ENCODE results near the gene ISYNA1.

Gene ISYNA1

DNA sequence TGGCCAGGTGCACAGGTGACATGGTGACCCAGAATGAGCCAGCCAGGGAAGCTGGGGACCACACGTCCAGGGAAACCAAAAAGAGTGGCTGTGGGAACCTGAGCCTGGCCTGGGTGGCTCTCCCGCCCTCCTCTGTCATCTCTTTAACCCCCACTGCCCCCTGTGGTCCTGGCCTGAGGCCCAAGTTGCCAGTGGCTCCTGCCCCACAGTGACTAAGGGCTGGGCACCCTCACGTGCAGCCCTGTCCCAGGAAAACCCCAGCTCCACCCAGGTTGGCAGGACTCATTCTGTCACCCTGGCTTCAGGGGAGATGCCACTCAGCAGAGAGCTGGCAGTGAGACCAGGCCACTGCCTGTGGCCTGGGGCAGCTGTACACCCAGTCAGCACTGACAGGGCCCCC is 30.6 kb upstream of the ISYNA1 start:
- no peak for DNase-seq (ENCODE audit: low read depth, low spot score)
- H3K27ac ChIP-seq = no peak overlapping the region

DNA sequence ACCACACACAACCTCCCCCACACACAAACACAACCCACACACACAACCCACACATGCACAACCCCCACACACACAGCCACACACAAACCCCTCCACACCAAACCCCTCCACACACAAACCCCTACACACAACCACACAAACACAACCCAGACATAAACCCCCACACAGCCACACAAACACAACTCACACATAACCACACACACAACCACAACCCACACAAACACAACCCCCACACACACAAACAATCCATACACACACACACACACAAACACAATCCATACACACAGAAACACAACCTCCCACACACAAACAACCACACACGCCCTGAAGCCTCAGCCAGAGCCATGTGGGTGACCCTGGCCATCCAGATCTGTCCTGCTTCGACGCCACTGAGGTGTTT is 30.0 kb upstream of the ISYNA1 start:
- H3K27ac ChIP-seq = no peak overlapping the region
- DNase-seq (ENCODE audit: low read depth, low spot score) = no peak

DNA sequence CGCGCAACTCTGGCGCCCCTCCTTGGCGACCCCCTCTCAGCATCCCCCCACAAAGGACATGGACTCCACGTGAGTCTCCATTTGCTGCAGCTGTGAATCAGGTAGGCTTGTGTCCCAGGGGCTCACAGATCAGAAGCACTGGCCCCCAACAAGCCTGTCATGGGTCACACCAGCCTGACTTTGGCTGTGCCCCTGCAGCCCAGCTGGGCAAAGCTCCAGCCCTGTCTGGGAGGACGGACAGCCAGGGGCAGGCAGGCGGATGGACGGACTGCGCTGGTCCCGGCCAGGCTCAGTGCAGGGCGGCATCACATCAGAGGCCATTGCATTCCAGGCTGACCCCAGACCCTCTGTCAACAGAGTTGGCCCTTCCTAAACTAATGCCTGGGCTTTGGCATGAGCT is 28.4 kb upstream of the ISYNA1 start:
- DNase-seq (ENCODE audit: low read depth, low spot score) = no peak

DNA sequence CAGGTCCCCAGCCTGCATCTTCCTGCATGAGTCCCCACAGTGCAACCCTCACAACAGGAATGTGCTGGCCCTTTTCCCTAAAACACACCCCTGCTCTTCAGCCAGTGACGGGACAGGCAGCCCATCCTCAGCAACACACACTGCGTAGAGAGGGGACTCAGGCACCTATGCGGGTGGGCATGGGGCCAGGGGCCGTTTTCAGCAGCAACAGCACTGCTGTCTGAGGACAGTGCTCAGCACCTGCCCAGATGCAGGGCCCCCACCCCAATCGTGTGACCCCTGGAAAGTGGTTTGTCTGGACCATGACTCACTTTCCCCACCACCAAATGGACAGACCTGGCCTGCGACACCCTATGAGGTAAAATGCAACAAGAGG is 28.0 kb upstream of the ISYNA1 start:
- H3K27ac ChIP-seq = no peak overlapping the region
- DNase-seq (ENCODE audit: low read depth, low spot score) = no peak

More for the DNA sequence above, 28.4 kb upstream of the ISYNA1 start:
- no peak overlapping the region for H3K27ac ChIP-seq

DNA sequence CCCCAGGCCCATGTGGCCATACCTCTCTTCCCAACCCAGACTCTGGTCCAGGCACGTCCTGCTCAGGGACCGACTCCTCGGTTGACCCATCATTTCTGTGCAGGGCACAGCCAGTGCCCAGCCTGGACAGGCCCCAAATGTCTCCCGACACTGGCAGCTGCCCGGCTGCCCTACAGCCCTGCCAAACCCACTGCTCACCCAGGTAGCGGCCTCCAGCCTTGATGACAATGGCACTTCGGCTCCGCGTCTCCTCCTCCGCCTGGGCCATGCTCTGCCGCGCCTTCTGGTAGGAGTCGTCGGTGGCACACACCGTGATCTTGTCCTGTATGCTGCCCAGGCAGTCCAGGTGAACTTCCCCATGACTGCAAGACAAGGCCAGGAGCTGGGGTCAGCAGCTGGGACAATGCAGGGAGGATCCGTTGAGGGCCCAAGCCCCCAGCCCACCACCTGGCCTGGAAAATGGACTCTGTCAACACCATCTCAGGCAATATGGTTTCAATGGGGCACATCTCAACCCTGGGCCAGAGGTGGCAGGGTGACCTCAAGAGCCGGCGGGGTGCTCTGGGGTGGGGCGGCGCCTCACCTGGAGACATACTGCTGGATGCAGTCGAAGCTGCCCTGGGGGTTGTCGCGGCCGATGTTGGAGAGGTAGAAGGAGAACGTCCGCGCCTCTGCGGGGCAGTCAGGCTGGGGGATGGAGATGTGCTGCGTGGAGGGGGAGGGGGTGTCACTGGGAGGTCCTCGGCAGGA is 27.5 kb upstream of the ISYNA1 start:
- peak overlapping the region; percentile 17 for H3K27ac ChIP-seq
- no peak for DNase-seq (ENCODE audit: low read depth, low spot score)

DNA sequence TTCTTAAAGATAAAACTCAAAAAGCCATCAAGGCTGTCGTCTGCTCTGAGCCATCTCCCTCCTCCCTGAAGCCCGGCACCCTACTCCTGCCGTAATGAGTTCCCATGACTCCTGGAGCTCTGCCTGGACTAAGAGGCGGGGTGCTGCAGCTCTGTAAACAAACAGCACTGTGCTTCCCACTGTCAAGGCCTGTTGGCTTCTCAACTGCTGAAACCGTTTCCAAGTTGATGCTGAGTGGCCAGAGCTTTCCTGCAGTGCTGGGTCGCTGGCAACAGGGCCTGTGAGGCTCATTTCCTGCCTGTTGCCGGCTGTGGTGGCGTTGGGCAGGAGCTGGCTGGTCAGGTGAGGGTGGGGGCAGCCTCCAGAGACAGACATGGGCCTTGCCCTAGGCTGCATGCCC is 26.7 kb upstream of the ISYNA1 start:
- DNase-seq (ENCODE audit: low read depth, low spot score) = no peak
- H3K27ac ChIP-seq = peak overlapping the region; percentile 17

DNA sequence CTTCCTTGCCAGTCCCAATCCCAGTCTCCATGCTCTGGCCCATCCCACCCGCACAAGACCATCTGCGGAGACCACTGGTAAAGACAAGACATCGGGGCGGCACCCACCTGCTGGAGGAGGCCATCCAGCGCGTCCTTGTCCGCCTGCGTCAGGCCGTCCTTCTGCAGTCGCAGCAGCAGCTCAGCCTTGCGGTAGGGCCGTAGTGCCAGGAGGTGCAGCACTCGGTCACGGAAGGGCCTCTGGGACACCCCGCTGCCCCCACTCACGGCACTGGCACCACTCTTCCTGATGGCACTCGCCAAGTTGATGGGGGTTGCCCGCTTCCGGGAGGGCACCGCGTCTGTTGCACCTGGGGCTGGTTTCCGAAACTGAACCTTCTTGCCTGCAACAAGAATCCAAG is 23.5 kb upstream of the ISYNA1 start:
- no peak for DNase-seq (ENCODE audit: low read depth, low spot score)
- no peak overlapping the region for H3K27ac ChIP-seq

DNA sequence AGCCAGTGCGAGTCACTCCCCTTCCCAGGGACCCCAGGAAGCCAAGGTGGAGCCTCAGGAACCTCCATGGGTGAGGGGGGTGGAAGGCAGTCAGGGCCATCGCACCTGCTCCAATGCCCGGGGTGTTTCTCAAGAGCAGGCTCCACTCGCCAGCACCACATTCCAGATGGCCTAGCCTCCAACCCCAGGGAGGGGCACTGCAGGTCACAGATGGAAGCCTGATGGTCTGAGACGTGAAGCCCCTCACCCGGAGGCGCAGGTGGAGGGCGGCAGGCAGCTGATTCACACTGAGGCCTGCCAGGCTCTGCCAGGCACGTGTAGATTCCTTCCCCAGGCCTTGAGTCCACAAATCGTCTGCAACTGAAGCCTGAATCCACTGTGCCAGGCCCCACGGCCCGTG is 23.0 kb upstream of the ISYNA1 start:
- H3K27ac ChIP-seq = peak overlapping the region; percentile 75
- DNase-seq (ENCODE audit: low read depth, low spot score) = no peak

DNA sequence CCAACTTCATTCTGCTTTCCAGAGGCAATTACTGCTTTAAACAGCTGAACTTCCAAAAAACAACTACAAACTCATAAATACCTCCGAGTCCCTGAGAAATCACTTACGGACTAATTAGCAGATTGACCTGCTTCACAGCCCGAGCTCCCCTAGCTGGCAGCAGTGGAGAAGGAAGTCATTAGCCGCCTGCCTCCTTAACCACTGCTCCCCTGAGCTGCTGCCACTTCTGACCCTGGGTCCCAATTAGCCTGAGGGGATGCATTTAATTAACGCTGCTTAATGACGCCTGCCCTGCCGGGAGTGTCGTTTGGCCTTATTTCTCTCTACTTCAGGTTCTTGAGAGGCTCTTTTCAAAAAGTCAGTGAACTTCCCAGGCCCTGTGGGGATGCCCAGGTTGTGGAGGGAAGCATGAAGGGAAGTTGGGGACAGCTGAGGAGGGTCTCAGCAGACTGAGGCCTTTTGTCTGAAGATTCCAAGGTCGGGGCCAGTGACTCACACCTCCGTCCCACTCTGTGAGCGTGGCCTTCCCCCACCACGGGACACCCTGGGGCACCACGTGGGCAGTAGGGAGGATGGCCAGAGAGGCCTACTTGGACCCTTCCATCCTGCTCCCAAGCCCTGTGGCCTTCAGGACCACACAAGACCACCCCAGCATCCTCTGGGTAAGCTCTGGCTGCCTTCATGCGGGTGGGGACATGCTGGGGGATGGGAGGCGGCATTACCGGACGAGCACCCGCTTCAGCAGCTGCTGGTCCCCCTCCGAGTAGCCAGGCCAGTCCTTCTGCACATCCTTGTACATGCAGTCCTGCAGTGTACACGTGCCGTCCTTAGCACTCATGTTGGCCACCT is 19.8 kb upstream of the ISYNA1 start:
- H3K27ac ChIP-seq = no peak overlapping the region
- DNase-seq (ENCODE audit: low read depth, low spot score) = no peak

DNA sequence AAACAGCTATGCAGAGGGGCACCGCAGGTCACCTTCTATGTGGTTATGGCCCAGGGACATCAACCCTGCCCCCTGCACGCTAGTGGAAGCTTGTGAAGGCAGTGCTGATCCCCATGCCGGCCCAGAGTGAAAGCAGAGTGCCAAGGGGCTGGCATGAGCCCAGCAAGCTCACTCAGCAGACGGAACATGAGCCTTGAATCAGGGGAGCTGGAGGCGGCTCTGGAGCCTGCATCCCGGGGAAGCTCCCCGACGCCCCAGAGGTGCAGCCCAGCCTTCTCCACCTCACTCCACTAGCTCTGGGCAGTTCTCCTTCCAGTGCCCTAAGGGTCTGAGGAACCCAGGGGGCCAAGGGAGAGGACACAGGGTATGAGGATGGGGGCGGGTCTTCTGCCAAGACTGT is 19.0 kb upstream of the ISYNA1 start:
- no peak for DNase-seq (ENCODE audit: low read depth, low spot score)
- no peak overlapping the region for H3K27ac ChIP-seq

DNA sequence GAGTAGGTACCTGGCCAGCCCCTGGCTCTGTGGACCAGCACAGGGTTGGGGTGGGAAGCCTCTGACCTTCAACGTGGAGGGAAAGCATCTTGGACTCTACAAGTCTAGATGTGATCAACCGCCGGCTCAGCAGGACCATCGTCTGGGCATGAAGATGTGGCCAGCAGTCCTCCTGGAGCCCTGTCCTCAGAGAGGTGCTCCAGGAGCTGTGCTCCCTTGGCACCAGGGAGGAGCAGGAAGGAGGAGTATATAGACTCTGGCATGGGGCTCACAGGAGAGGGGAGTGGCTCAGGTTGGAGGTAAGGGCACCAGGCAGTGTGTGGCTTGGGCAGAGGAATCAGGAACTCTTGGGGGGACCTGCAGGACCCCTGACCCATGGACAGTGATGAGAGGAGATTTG is 18.3 kb upstream of the ISYNA1 start:
- H3K27ac ChIP-seq = no peak overlapping the region
- no peak for DNase-seq (ENCODE audit: low read depth, low spot score)

DNA sequence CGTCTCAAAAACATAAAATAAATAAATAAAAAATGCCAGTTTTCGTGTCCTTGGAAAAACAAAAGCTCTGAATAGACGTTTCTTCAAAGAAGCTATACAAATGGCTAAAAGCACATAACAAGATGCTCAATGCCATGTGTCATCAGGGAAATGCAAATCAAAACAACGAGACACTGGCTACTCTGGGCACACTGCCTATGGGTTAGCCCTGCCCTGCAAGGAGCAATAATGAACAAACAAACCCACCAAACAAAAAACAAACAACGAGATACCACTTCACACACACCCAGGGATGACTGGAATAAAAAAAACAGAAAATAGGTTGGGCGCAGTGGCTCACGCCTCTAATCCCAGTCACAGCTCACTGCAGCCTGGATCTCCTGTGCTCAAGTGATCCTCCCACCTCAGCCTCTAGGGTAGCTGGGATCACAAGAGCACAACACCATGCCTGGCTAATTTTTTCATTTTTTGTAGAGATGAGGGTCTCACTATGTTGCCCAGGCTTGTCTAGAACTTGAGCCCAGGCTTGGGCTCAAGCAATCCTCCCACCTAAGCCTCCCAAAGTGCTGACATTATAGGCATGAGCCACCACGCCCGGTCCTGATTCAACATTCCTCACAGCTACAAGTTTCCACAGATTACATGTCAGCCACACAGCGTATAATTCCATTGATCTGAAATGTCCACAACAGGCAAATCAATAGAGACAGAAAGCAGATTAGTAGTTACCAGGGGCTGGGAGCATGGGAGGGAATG is 15.5 kb upstream of the ISYNA1 start:
- H3K27ac ChIP-seq = peak overlapping the region; percentile 77

DNA sequence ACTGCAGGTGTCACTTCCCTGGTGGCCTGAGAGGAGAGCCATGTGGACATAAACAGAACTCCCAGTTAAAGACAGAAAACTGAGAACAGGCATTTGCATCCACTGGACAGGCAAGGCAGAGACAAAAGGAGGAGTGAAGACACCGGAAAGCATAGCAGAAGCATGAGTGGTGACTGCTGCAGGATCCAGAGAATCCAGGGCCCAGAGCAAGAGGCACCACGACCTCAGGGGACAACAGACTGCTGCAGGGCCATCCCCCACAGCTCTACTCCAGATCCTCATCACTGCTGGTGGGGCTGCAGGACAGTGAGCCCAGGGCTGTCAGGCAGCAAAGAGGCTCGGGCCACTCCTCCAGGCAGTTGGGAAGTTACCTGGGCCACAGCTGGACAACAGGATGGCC is 14.5 kb upstream of the ISYNA1 start:
- no peak overlapping the region for H3K27ac ChIP-seq
- no peak for DNase-seq (ENCODE audit: low read depth, low spot score)

More for the DNA sequence above, 15.5 kb upstream of the ISYNA1 start:
- DNase-seq (ENCODE audit: low read depth, low spot score) = no peak

DNA sequence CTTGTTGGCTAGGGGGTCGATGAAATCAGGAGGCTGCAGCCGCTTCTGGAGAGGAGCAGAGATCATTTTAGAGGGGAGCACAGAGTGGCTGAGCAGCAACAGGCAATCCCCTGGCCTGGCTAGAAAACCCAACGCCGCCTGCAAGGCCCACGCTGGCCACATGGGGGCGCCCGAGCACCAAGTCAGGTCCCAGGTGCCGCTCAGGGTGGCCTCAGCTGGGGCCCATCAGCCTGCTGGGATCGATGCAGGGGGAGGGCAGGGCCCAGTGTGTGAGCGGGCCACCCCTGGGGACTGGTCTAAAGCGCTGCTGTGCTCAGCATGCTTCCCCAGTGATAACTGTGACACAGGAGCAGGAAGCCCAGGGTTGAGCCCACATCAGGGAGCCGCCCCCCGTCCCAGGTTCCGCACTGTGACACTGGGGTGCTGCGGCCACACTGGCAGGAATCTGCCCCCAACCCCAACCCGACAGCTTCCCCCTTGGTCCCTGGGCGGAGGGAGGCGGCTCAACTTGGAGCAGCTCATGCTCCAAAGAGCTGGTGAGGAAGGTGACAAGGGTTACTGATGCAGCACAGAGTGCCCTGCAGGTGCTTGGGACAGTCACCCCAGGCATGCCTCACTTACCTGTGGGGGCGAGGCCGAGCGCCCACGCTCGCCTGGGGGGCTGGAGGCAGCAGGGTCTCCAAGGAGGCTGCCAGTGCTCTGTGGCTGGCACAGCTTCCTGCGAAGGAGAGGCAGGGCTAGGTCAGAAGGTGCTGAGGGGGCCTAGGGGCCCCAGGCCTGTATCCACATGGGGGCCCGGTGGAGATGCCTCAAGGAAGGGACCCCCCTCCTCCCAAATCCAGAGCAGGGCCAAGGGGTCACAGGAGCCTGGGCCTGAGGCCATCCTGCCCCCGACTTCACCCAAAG is 13.3 kb upstream of the ISYNA1 start:
- no peak overlapping the region for H3K27ac ChIP-seq
- no peak for DNase-seq (ENCODE audit: low read depth, low spot score)

DNA sequence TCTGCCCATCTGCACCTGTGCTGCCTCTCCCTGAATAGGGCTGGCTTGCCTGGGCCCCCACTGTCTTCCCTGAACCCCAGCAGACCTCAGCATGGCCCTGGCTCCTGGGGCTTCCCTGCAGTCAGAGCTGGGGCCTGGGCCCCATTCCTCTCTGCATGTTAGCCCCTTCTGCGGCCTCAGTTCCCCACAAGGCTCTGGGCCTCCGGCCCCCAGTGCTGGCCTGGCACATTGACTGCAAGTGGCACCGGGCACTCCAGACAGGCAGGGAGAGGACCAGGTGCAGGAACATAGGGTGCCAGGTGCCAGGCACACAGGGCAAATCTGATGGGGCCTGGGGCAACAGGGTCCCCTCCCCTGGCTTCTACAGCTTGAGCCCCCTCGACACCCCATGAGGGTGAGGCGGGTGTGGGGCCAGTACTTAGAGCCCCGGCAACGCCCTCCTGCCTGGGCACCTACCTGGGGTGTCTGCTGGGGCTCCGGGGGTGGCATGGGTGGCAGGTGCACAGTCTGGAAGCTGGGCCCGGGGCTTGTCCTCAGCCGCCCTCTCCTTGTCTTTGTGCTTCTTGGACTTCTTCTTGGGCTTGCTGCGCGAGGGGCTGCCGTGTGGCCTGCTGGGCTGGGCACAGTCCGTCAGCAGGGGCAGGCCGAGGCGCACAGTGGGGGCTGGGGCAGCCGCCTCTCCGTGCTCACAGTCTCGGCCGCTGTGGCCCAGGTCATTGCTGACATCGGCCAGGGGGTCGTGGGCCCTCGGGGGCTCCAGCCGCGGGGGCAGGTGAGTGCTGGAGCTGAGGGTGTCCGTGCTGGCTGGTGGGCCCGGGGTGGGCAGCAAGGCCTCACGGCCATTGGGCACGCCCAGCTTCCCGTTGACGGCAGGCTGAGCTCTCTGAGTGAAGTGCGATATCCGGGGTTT is 12.3 kb upstream of the ISYNA1 start:
- DNase-seq (ENCODE audit: low read depth, low spot score) = no peak
- H3K27ac ChIP-seq = no peak overlapping the region

DNA sequence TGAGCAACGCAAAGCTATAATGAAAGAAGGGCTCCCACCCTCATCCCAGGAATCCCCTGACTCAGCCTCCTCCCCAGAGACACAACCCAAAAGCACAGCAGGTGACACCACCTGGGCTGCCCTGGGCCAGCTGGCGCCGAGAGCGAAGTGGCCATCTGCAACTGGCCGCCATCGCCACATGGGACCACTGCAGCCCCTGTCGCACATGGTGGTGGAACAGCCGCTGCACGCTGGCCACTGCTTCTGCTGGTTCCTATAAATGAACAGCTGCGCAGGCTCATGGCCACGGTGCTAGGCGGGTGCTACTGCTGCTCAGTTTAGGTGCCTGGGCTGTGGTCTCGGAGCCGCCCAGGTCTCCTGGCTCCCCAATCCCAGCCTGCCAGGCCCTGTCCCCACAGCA is 11.6 kb upstream of the ISYNA1 start:
- no peak for DNase-seq (ENCODE audit: low read depth, low spot score)
- no peak overlapping the region for H3K27ac ChIP-seq

DNA sequence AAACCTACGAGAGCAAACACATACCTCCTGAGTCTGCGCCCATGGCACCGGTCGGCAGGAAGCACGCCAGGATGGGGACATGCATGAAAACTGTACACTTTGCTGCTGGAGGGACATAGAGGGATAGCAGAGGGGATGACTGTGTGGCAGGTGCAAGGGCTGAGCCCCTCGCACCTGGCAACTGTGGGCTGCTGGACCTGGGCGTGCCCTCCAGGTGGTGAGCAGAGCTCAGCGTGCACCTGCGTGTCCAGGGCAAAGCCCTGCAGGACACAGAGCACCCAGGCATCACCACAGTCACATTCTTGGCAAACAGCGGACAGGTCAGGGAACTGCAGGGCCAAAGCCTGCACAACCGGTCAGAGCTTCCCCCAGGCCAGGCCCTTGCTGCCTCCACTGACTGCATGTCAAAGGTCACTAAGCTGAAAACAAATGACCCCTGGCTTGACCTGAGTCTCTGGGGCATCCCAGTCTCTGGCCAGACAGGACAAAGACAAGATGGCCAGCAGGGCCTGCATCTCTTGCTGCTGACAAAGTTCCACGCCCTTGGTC is 9.0 kb upstream of the ISYNA1 start:
- no peak for DNase-seq (ENCODE audit: low read depth, low spot score)
- no peak overlapping the region for H3K27ac ChIP-seq

DNA sequence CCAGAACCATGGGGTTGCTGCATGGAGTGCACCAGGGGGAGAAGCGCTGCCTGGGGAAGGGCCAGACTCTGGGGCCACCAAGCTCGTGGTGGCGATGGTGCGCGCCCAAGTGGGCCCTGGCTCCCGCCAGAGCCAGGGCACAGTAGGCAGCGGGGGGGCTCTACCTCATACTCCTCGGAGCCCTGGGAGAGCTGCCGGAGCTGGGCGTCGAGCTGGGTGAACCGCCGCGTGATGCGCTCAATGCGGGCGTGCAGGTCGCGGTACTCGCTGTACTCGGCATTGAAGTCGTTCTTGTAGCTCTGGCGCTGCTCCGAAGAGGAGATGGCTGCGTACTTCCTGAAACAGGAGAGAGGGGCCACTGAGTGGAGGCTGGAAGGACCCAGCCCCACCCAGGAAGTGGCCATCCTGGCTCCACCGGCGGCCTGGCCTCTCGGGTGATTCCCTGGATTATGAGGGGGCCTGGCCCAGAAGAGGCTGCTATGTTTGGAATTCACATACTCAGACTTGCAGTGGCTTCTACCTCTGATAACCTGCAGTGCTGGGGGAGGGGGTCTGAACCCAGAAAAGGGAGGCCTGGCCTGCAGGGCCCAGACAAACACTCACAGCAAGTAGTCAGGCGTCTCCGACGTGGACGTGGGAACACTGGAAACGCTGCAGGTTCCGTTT is 8.3 kb upstream of the ISYNA1 start:
- no peak for DNase-seq (ENCODE audit: low read depth, low spot score)
- no peak overlapping the region for H3K27ac ChIP-seq

All from epithelial cell of prostate (primary cell).